Neural cell (in vitro differentiated cells): ENCODE results near the gene TRAPPC6A. TPM values are rescaled to one million over a fixed set of nuclear protein-coding genes. Genes with fewer than 3 reads are reported as not detected.

Experiments used
- H2AFZ ChIP-seq: fragments of 200-600, 300-800 bp; sonication (generic), shearing (Covaris generic); 2 replicates; pipeline ENCODE4 v1.6.0; 2014; ENCODE audit warnings: low read depth, mild to moderate bottlenecking, antibody characterized with exemption, low read length, moderate library complexity
- H3F3A ChIP-seq: fragments of 200-600 bp; shearing (Covaris generic); 2 replicates; pipeline ENCODE4 v1.6.1; 2016; ENCODE audit warnings: mild to moderate bottlenecking, moderate library complexity, mixed read lengths, antibody characterized with exemption, low read length; ENCODE audit not compliant: insufficient read depth, poor library complexity, severe bottlenecking
- H3K27ac ChIP-seq: fragments of 200-600, 300-800 bp; sonication (generic), shearing (Covaris generic); 2 replicates; pipeline ENCODE4 v1.5.1; 2014; ENCODE audit warnings: mild to moderate bottlenecking, low read length, moderate library complexity
- H3K27me3 ChIP-seq: fragments of 300-800, 200-600 bp; sonication (generic), shearing (Covaris generic); 2 replicates; pipeline ENCODE4 v1.6.0; 2014; ENCODE audit warnings: mild to moderate bottlenecking, low read depth, low read length, moderate library complexity; ENCODE audit not compliant: insufficient read depth
- H3K36me3 ChIP-seq: fragments of 300-800, 200-600 bp; sonication (generic), shearing (Covaris generic); 2 replicates; pipeline ENCODE4 v1.5.1; 2014; ENCODE audit warnings: mild to moderate bottlenecking, antibody characterized with exemption, low read length, moderate library complexity; ENCODE audit not compliant: insufficient read depth
- H3K4me2 ChIP-seq: fragments of 300-800, 200-600 bp; sonication (generic), shearing (Covaris generic); 2 replicates; pipeline ENCODE4 v1.6.0; 2014; ENCODE audit warnings: mild to moderate bottlenecking, low read length
- H3K4me3 ChIP-seq: fragments of 300-800, 200-600 bp; sonication (generic), shearing (Covaris generic); 2 replicates; pipeline ENCODE4 v1.5.1; 2014; ENCODE audit warnings: mild to moderate bottlenecking, low read length, moderate library complexity
- H3K79me2 ChIP-seq: fragments of 200-600 bp; shearing (Covaris generic); replicated peaks from 2 replicates; pipeline ENCODE4 v1.6.0; 2014; ENCODE audit warnings: mild to moderate bottlenecking, low read length, moderate library complexity; ENCODE audit not compliant: insufficient read depth
- H3K9ac ChIP-seq: fragments of 300-800, 200-600 bp; sonication (generic), shearing (Covaris generic); 2 replicates; pipeline ENCODE4 v1.6.1; 2016; ENCODE audit warnings: mild to moderate bottlenecking, low read length, mixed read lengths
- H3K9me2 ChIP-seq: fragments of 200-600 bp; shearing (Covaris generic); 2 replicates; pipeline ENCODE4 v1.6.1; 2016; ENCODE audit warnings: mild to moderate bottlenecking, low read length, mixed read lengths; ENCODE audit not compliant: insufficient read depth
- H3K9me3 ChIP-seq: fragments of 200-600, 300-800 bp; sonication (generic), shearing (Covaris generic); 2 replicates; pipeline ENCODE4 v1.6.1; 2016; ENCODE audit warnings: mild to moderate bottlenecking, mixed run types, low read length, moderate library complexity, mixed read lengths
- H4K20me1 ChIP-seq: fragments of 200-600 bp; shearing (Covaris generic); 2 replicates; pipeline ENCODE4 v1.6.1; 2016; ENCODE audit warnings: mild to moderate bottlenecking, mixed run types; ENCODE audit not compliant: insufficient read depth
- CTCF ChIP-seq: fragments of 450-650 bp; IDR thresholded peaks from 2 replicates; pipeline ENCODE4 v1.5.1; 2014; ENCODE audit warnings: antibody characterized with exemption, mild to moderate bottlenecking, moderate library complexity; ENCODE audit not compliant: poor library complexity, severe bottlenecking
- EP300 ChIP-seq: fragments of 450-650 bp; conservative IDR thresholded peaks from 2 replicates; pipeline ENCODE4 v1.6.1; 2014; ENCODE audit warnings: antibody characterized with exemption, mild to moderate bottlenecking, moderate library complexity; ENCODE audit not compliant: poor library complexity, severe bottlenecking
- EZH2 ChIP-seq: fragments of 200-600, 300-800 bp; shearing (Covaris generic), sonication (generic); IDR thresholded peaks from 2 replicates; pipeline ENCODE4 v1.6.1; 2014; ENCODE audit warnings: antibody characterized with exemption, low read length, borderline replicate concordance, mild to moderate bottlenecking; ENCODE audit not compliant: insufficient read depth, poor library complexity, severe bottlenecking
- MXI1 ChIP-seq: fragments of 450-650 bp; conservative IDR thresholded peaks from 2 replicates; pipeline ENCODE4 v1.6.1; 2014; ENCODE audit warnings: antibody characterized with exemption, mild to moderate bottlenecking; ENCODE audit not compliant: poor library complexity, severe bottlenecking
- POLR2AphosphoS5 ChIP-seq: IDR thresholded peaks from 2 replicates; pipeline ENCODE4 v1.6.1; 2012
- RAD21 ChIP-seq: fragments of 450-650 bp; conservative IDR thresholded peaks from 2 replicates; pipeline ENCODE4 v1.6.1; 2014; ENCODE audit warnings: antibody characterized with exemption, mild to moderate bottlenecking, moderate library complexity
- SMC3 ChIP-seq: fragments of 450-650 bp; conservative IDR thresholded peaks from 2 replicates; pipeline ENCODE4 v1.6.1; 2014; ENCODE audit warnings: antibody characterized with exemption, mild to moderate bottlenecking, moderate library complexity; ENCODE audit not compliant: poor library complexity
- TAF1 ChIP-seq: IDR thresholded peaks from 2 replicates; pipeline ENCODE4 v1.6.1; 2012; ENCODE audit warnings: low read depth
- polyA plus RNA-seq: library from polyadenylated mRNA; depleted of rRNA; stranded (reverse); fragments of >200 nt; gene quantifications from 2 replicates; pipeline ENCODE4 v1.2.3, GENCODE V29; 2014
- TF ChIP-seq, protein P1 (sequence below): IDR thresholded peaks from 2 replicates; pipeline ENCODE4 v1.6.1; 2012; ENCODE audit warnings: borderline replicate concordance

Gene TRAPPC6A
- polyA plus RNA-seq, 1 donor from 2014 or later: 48.5 TPM

- Histone ChIP-seq H2AFZ (no peak overlapping the region), H3K9ac (no peak overlapping the region), H4K20me1 (no peaks in the 10 kb centered on the region), H3K4me2 (no peak overlapping the region), H3K36me3 (no peaks in the 10 kb centered on the region), H3K27ac (peak overlapping the region; percentile 19), H3F3A (no peaks in the 10 kb centered on the region), H3K9me3 (no peaks in the 10 kb centered on the region), H3K4me3 (peak overlapping the region; percentile 24), H3K79me2 (peaks cover 3% of the 10 kb centered on the region), H3K9me2 (no peaks in the 10 kb centered on the region), H3K27me3 (no peaks in the 10 kb centered on the region)
- TF ChIP-seq SMC3: no peak
- no peak for TF ChIP-seq CTCF
These were observed 41.4 kb downstream of the TRAPPC6A start for GRCh38 chr19:45136507-45137178.

DNA sequence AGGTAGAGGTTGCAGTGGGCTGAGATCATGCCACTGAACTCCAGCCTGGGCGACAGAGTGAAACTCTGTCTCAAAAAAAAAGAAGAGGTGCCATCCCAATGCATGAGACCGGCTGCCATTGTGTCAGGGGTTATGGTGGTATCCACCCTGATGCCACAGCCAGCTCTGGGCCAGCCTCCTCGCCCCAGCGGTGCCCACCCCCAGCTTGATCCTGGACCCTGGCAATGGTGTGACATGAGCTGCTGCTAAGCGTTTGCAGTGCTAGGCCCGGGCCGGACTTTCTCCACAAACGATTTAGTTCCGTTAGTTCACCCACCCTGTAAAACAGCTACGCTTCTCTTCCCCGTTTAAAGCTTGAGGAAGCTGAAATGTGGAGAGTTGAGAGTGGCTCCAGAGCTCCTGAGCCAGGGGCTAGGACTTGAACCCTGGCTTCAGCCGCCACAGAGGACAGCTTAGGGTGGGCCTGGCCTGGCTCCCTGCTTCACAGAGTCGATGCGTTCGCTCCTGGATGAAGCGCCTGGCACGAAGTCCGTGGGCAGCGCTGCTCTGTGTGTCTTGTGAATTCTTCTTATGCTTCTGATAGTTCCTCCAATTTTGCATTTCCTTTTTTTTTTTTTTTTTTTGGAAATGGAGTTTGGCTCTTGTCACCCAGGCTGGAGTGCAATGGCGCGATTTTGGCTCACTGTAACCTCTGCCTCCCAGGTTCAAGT, 42.7 kb downstream of the TRAPPC6A start:
- no peaks in the 10 kb centered on the region for H4K20me1 ChIP-seq

More for the DNA sequence above, 42.7 kb downstream of the TRAPPC6A start:
- Histone ChIP-seq H2AFZ (no peak overlapping the region), H3K27ac (no peak overlapping the region), H3K27me3 (no peaks in the 10 kb centered on the region), H3K9me3 (no peaks in the 10 kb centered on the region), H3K79me2 (peaks cover 3% of the 10 kb centered on the region), H3F3A (no peaks in the 10 kb centered on the region), H3K4me3 (no peak overlapping the region), H3K4me2 (no peak overlapping the region), H3K36me3 (no peaks in the 10 kb centered on the region), H3K9ac (no peak overlapping the region), H3K9me2 (no peaks in the 10 kb centered on the region)
- TF ChIP-seq CTCF: no peak
- no peak for TF ChIP-seq EZH2
- TF ChIP-seq SMC3: no peak
- TF ChIP-seq RAD21: no peak
- TF ChIP-seq, protein P1, sequence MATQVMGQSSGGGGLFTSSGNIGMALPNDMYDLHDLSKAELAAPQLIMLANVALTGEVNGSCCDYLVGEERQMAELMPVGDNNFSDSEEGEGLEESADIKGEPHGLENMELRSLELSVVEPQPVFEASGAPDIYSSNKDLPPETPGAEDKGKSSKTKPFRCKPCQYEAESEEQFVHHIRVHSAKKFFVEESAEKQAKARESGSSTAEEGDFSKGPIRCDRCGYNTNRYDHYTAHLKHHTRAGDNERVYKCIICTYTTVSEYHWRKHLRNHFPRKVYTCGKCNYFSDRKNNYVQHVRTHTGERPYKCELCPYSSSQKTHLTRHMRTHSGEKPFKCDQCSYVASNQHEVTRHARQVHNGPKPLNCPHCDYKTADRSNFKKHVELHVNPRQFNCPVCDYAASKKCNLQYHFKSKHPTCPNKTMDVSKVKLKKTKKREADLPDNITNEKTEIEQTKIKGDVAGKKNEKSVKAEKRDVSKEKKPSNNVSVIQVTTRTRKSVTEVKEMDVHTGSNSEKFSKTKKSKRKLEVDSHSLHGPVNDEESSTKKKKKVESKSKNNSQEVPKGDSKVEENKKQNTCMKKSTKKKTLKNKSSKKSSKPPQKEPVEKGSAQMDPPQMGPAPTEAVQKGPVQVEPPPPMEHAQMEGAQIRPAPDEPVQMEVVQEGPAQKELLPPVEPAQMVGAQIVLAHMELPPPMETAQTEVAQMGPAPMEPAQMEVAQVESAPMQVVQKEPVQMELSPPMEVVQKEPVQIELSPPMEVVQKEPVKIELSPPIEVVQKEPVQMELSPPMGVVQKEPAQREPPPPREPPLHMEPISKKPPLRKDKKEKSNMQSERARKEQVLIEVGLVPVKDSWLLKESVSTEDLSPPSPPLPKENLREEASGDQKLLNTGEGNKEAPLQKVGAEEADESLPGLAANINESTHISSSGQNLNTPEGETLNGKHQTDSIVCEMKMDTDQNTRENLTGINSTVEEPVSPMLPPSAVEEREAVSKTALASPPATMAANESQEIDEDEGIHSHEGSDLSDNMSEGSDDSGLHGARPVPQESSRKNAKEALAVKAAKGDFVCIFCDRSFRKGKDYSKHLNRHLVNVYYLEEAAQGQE: no peak
- no peak for TF ChIP-seq EP300
- no peak for TF ChIP-seq POLR2AphosphoS5
- TF ChIP-seq MXI1: no peak
- TF ChIP-seq TAF1: no peak
